ENCODE results near the gene RUSC2.

RUSC2 gene

DNA sequence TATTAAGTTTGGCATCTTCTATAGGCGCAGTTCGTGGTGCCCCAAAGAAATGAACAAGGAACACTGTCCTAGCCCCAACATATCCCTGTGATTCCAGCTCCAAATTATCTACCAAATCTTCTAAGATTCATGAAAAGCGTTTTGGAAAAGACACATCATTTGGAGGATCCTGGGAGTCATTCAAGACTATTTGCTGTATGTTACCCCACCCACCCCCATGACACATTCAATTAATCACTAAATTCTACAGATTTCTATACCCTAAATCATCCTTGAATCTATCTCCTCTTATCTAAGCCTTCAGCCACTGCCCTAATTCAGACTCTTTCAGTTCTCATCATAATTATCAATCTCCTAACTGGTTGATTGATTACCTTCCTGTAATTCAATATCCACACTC lies 5.5 kb upstream of the RUSC2 start:
- TF ChIP-seq, protein P1, sequence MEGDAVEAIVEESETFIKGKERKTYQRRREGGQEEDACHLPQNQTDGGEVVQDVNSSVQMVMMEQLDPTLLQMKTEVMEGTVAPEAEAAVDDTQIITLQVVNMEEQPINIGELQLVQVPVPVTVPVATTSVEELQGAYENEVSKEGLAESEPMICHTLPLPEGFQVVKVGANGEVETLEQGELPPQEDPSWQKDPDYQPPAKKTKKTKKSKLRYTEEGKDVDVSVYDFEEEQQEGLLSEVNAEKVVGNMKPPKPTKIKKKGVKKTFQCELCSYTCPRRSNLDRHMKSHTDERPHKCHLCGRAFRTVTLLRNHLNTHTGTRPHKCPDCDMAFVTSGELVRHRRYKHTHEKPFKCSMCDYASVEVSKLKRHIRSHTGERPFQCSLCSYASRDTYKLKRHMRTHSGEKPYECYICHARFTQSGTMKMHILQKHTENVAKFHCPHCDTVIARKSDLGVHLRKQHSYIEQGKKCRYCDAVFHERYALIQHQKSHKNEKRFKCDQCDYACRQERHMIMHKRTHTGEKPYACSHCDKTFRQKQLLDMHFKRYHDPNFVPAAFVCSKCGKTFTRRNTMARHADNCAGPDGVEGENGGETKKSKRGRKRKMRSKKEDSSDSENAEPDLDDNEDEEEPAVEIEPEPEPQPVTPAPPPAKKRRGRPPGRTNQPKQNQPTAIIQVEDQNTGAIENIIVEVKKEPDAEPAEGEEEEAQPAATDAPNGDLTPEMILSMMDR (IDR thresholded peaks at IDR 0.05), result no peak

DNA sequence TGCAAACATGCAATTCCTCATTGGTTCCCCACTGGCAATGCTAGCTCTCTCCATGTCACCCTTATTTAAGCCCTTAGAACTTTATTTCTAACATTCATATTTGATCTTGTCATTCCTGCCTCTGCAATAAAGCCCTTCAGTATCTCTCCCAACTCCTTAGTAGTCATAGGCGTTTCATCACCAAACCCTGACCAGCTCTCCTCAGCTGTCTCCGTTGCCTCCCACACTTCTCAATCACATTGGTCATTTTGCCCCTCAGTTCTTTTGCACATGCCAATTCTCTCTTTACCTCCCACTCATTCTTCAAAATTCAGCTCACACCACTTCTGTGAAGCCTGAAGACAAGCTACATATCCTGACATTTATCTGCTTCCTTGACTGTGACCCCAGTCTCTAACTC lies 2.8 kb upstream of the RUSC2 start:
- TF ChIP-seq, protein P1 (IDR thresholded peaks at IDR 0.05), result no peak

DNA sequence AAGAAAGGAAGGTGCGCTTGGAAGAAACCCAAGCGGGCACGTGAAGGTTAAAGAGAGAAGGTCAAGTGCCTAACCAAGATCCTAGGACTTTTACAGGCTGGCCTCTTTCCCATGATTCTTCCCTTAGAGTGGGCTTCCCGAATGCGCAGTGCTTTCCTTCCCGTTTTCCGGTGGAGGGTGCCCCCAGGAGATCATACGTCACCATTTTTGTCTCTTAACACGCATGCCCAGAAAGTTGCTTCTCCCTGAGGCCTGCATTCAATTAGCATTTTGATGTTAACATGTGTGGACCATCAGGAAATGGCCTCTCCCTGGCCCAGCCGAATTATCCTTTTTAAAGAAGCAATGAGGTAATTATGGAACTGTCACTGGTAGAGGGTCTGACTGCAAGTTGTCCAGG lies 1.9 kb upstream of the RUSC2 start:
- TF ChIP-seq, protein P1 (IDR thresholded peaks at IDR 0.05), result no peak

DNA sequence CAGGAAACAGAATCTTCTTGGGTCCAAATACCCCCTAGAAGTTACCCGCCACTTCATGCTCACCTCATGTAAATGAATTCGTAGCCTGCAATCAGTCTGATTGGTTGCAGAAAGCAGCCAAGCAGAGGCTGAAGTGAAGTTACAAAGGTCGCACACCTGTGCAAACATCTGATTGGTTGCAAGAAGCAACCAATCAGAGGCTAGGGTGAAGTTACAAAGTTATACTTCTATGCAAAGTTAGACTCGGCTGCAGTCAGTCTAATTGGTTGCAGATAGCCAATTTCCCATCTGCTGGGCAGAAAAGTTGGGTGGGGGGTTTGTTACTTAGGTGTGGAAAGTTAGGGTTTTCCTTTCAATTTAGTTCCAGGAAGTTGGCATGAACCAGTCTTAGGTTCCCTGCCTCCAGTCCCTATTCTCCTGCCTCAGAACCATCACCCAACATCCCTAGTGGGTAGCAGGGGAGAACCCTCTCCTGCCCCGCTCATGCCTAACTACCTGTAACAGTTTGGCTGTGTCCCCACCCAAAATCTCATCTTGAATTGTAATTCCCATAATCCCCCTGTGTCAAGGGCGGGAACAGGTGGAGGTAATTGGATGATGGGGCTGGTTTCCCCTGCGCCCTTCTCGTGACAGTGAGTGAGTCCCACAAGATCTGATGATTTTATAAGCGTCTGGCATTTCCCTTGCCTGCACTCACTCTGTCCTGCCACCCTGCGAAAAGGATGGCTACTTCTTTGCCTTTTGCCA lies 1.2 kb upstream of the RUSC2 start:
- TF ChIP-seq, protein P1 (IDR thresholded peaks at IDR 0.05), result no peak

DNA sequence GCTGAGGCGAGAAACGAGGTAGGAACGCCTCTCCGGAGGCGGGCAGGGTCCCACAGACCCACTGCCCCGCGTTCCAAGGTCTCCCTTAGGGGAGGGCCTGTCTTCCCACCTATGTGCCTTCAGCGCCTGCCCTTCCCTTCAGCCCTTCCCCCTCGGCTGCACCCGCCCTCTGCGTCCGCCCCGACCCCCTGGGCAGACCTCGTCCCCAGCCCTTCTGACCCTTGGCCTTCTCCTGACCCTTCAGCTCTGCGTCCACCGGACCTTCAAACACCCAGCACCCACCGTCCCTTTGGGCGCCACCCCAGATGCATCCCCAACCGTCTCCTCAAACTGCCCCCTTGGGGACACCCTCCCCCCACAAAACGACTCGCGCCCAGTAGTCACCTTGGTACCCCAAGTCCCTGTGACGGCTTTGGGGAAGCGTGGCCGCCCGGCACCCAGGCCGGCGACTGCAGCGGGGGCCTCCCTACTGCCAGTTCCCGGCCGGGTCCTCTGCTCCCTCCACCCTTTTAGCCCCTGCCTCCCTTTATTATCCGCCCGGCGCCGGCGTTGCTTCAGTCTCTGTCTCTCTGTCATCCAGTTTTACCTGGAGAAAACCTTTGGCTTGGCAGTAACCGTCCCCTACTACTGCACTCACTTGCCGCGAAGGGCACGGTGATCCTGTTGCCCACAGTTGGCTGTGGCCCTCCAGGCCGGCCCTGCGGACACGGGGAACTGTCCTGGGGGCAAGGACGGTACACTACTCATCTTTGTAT lies 421 bp downstream of the RUSC2 start:
- TF ChIP-seq, protein P1 (IDR thresholded peaks at IDR 0.05), result no peak

DNA sequence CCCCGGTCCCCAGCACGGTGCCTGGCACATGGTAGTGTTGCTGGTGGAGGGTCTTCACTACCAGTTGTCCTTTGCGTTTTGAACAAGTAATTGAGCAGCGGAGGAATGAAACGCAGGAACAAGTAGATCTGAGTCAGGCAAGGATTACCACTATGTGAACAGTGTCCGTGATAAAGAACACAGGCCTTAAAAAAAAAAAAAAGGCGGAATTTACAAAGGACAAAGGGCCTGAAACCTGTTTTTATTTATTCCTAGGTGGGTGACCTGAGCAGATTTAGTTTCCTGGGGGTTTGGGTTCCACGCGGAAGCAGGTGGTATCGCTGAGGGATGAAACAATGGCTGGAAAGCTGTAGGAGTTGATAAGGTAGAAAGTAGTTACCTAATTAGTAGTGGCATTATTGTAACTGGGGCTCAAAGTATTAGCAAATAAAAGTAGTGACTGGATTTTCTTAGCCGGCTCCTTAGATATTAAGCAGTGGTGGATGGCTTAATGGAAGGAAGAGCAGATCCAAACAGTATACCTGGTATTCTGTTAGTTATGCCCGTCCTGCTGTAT lies 1.1 kb downstream of the RUSC2 start:
- TF ChIP-seq, protein P1 (IDR thresholded peaks at IDR 0.05), result no peak

DNA sequence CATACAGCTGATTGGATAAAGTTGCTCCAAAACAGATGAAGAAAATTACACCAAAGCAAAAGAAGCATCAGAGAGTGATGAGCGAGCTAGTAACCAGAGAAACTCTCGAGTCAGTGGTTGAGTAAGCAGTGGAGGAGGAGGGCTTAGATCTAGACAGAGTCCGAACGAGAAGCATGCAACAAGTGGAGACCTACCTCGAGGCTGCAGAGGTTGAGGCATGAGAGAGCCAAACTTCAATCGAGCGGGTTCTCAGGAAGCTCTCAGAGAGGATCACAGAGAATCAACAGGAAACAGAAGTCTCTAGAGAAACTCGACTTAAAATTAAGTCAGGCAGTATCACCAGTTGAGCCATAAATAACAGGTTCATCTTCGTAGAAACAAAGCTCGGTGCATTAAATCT lies 6.1 kb downstream of the RUSC2 start:
- TF ChIP-seq, protein P1 (IDR thresholded peaks at IDR 0.05), result no peak

All from LNCAP (cell line).